Astrocyte of the spinal cord (primary cell): ENCODE data around the gene BCL2.

Experiments used
- DNase-seq: peaks from one replicate; pipeline ENCODE4 v3.0.0; 2011; ENCODE audit warnings: low read depth, low spot score
- H3K4me3 ChIP-seq: 2 replicates; pipeline ENCODE4 v1.5.1; 2011; ENCODE audit warnings: low read depth, mild to moderate bottlenecking, low read length, moderate library complexity
- CTCF ChIP-seq: IDR thresholded peaks from 2 replicates; pipeline ENCODE4 v1.5.1; 2012; ENCODE audit warnings: low read depth, mild to moderate bottlenecking, low read length, inconsistent platforms
- in situ Hi-C: cut with HindIII; loops from 2 replicates; pipeline ENCODE4 v1.10.0; 2017; ENCODE audit warnings: low sequenced_read_pairs

Gene BCL2

GRCh38 chr18:63311118-63312018 lies 8.2 kb downstream of the BCL2 start:
- TF ChIP-seq CTCF = no peak
- in situ Hi-C loops = no loop called here
- no peak for DNase-seq
- no peak overlapping the region for H3K4me3 ChIP-seq

- TF ChIP-seq CTCF = no peak
- no peak for DNase-seq
- H3K4me3 ChIP-seq = no peak overlapping the region
- in situ Hi-C loops = no loop called here
Measured at GRCh38 chr18:63309422-63309821, 10.1 kb downstream of the BCL2 start.

- in situ Hi-C loops = no loop called here
- TF ChIP-seq CTCF = no peak
- DNase-seq = no peak
- H3K4me3 ChIP-seq = no peak overlapping the region
Measured at GRCh38 chr18:63307551-63308200, 11.9 kb downstream of the BCL2 start.

GRCh38 chr18:63306819-63307550 lies 12.6 kb downstream of the BCL2 start:
- in situ Hi-C loops = no loop called here

GRCh38 chr18:63306249-63306648 lies 13.3 kb downstream of the BCL2 start:
- no peak for DNase-seq
- H3K4me3 ChIP-seq = no peak overlapping the region
- in situ Hi-C loops = no loop called here
- TF ChIP-seq CTCF = no peak

More at GRCh38 chr18:63306819-63307550, 12.6 kb downstream of the BCL2 start:
- H3K4me3 ChIP-seq = no peak overlapping the region
- TF ChIP-seq CTCF = no peak
- DNase-seq = no peak

GRCh38 chr18:63303547-63303946 lies 16.0 kb downstream of the BCL2 start:
- in situ Hi-C loops = no loop called here
- TF ChIP-seq CTCF = no peak
- H3K4me3 ChIP-seq = no peak overlapping the region
- DNase-seq = no peak
